ENCODE results near the gene IGFBP2. TPM values are rescaled to one million over a fixed set of nuclear protein-coding genes. Genes with fewer than 3 reads are reported as not detected.

The IGFBP2 gene
- total and polyA plus RNA-seq, 2 of the 13 experiments (the other 11 are each of a cell fraction or from before 2014, with no cell fraction given), result 2.0 to 5.8 TPM

DNA sequence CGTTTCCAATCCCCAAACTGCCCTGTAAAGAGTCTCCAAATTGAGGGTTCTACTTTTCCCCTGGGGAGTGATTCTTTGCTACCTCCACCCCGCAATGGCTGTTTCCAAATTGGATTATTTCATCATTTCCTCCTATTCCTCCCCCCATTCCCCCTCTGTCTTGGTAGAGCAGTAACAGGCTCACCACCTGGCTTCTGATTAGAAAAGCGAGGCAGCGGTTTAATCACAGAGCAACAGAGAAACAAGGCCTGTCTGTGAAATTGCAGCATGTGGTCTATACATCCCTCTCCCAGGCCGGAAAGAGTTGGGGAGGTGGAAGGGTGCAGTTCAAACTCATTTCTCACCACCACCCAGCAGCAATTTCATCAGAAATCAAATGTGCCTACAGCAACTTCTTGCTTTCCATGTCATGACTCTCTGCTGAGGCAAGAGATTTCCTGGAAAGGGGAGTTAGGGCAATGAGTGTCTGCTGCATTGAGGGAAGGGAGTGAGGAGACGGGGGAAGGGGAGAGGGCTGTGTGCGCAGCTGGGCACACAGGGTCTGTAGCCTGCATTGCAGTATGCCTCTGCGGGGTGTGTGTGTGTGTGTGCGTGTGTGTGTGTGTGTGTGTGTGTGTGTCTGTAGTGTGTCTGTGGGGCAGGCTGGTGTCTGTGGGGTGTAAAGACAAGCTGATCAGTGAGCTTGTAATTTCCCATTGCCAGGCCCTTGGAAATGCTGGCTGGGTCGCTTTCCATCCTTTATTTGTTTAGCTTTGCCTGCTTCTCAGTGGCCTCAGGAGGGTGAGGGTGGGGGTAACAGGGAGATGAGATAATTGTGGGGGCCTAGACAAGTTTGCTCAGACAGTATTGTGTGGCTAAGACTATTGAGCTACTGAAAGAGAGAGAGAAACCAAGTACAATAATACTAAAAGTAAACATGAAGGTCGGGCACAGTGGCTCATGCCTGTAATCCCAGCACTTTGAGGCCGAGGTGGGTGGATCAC lies 13.5 kb upstream of the IGFBP2 start (continued):
- TF ChIP-seq, protein P1, sequence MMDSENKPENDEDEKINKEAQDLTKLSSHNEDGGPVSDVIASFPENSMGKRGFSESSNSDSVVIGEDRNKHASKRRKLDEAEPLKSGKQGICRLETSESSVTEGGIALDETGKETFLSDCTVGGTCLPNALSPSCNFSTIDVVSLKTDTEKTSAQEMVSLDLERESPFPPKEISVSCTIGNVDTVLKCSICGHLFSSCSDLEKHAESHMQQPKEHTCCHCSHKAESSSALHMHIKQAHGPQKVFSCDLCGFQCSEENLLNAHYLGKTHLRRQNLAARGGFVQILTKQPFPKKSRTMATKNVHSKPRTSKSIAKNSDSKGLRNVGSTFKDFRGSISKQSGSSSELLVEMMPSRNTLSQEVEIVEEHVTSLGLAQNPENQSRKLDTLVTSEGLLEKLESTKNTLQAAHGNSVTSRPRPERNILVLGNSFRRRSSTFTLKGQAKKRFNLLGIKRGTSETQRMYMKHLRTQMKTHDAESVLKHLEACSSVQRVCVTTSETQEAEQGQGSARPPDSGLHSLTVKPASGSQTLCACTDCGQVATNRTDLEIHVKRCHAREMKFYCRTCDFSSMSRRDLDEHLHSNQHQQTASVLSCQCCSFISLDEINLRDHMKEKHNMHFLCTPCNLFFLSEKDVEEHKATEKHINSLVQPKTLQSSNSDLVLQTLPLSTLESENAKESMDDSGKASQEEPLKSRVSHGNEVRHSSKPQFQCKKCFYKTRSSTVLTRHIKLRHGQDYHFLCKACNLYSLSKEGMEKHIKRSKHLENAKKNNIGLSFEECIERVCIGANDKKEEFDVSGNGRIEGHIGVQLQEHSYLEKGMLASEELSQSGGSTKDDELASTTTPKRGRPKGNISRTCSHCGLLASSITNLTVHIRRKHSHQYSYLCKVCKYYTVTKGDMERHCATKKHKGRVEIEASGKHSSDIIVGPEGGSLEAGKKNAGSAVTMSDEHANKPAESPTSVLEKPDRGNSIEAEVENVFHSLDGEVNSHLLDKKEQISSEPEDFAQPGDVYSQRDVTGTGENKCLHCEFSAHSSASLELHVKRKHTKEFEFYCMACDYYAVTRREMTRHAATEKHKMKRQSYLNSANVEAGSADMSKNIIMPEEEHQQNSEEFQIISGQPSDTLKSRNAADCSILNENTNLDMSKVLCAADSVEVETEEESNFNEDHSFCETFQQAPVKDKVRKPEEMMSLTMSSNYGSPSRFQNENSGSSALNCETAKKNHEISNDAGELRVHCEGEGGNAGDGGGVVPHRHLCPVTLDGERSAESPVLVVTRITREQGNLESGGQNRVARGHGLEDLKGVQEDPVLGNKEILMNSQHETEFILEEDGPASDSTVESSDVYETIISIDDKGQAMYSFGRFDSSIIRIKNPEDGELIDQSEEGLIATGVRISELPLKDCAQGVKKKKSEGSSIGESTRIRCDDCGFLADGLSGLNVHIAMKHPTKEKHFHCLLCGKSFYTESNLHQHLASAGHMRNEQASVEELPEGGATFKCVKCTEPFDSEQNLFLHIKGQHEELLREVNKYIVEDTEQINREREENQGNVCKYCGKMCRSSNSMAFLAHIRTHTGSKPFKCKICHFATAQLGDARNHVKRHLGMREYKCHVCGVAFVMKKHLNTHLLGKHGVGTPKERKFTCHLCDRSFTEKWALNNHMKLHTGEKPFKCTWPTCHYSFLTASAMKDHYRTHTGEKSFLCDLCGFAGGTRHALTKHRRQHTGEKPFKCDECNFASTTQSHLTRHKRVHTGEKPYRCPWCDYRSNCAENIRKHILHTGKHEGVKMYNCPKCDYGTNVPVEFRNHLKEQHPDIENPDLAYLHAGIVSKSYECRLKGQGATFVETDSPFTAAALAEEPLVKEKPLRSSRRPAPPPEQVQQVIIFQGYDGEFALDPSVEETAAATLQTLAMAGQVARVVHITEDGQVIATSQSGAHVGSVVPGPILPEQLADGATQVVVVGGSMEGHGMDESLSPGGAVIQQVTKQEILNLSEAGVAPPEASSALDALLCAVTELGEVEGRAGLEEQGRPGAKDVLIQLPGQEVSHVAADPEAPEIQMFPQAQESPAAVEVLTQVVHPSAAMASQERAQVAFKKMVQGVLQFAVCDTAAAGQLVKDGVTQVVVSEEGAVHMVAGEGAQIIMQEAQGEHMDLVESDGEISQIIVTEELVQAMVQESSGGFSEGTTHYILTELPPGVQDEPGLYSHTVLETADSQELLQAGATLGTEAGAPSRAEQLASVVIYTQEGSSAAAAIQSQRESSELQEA (CRISPR knock-in tag; IDR thresholded peaks at IDR 0.05; ENCODE audit: not compliant biosample characterization), result peak; percentile 22
- TF ChIP-seq PHF21A (CRISPR knock-in tag; IDR thresholded peaks at IDR 0.05) (peak; percentile 47; the same call in 1 of the 2 replicates), ZSCAN21 (CRISPR knock-in tag; IDR thresholded peaks at IDR 0.05; ENCODE audit: borderline replicate concordance) (no peak), ZNF547 (CRISPR knock-in tag; IDR thresholded peaks at IDR 0.05) (0 out of 2 replicates have a peak, but pooled peaks have one; percentile 60), RORA (CRISPR knock-in tag; IDR thresholded peaks at IDR 0.05) (no peak), NAIF1 (CRISPR knock-in tag; IDR thresholded peaks at IDR 0.05; ENCODE audit: borderline replicate concordance) (no peak), ZNF496 (CRISPR knock-in tag; IDR thresholded peaks at IDR 0.05; ENCODE audit: insufficient replicate concordance) (no peak), RARA (CRISPR knock-in tag; IDR thresholded peaks at IDR 0.05) (peak; percentile 87), PLRG1 (conservative IDR thresholded peaks at IDR 0.05) (no peak), YEATS4 (CRISPR knock-in tag; IDR thresholded peaks at IDR 0.05; ENCODE audit: borderline replicate concordance) (no peak), ZC3H13 (CRISPR knock-in tag; IDR thresholded peaks at IDR 0.05) (no peak), HDAC1 (CRISPR knock-in tag; IDR thresholded peaks at IDR 0.05) (no peak), NFE2 (CRISPR knock-in tag; IDR thresholded peaks at IDR 0.05) (no peak), HNRNPL (IDR thresholded peaks at IDR 0.05; ENCODE audit: low read depth, low read length) (no peak), ZNF207 (IDR thresholded peaks at IDR 0.05; ENCODE audit: borderline replicate concordance) (no peak)
- TF ChIP-seq, protein P2, sequence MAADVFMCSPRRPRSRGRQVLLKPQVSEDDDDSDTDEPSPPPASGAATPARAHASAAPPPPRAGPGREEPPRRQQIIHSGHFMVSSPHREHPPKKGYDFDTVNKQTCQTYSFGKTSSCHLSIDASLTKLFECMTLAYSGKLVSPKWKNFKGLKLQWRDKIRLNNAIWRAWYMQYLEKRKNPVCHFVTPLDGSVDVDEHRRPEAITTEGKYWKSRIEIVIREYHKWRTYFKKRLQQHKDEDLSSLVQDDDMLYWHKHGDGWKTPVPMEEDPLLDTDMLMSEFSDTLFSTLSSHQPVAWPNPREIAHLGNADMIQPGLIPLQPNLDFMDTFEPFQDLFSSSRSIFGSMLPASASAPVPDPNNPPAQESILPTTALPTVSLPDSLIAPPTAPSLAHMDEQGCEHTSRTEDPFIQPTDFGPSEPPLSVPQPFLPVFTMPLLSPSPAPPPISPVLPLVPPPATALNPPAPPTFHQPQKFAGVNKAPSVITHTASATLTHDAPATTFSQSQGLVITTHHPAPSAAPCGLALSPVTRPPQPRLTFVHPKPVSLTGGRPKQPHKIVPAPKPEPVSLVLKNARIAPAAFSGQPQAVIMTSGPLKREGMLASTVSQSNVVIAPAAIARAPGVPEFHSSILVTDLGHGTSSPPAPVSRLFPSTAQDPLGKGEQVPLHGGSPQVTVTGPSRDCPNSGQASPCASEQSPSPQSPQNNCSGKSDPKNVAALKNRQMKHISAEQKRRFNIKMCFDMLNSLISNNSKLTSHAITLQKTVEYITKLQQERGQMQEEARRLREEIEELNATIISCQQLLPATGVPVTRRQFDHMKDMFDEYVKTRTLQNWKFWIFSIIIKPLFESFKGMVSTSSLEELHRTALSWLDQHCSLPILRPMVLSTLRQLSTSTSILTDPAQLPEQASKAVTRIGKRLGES (CRISPR knock-in tag; IDR thresholded peaks at IDR 0.05; ENCODE audit: borderline replicate concordance), result no peak
